ENCODE measurements around the gene FREY1.

DNA sequence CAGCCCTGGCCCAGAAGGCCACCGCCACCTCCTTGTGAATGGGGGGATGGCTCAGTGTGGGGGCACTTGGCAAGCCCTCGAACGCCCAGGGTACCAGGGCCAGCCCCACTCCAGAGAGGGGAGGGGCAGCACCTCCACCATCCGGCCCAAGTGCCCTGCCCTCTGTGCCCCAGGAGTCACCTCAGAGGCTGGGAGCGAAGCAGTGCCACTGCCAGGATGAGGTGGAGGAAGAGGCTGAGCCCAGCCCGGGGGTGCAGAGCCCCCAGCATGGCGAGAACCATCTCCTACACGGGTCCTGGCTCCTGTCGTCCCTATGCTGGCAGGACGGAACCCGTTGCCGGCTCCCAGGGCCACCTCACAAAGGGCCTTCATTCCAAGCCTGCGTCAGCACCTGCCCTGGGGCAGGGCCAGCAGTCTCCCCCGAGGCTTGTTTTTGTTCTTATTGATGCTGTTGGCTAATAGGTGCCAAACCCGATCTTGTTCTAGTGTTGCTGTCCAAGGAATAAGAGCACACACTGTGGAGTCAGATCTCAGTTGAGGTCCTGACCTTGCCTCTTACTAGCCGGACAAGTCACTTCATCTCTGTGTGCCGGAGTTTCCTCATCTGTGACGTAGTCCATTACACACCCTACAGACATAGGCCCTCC lies at the start of gene FREY1:
- TF ChIP-seq, protein P1, sequence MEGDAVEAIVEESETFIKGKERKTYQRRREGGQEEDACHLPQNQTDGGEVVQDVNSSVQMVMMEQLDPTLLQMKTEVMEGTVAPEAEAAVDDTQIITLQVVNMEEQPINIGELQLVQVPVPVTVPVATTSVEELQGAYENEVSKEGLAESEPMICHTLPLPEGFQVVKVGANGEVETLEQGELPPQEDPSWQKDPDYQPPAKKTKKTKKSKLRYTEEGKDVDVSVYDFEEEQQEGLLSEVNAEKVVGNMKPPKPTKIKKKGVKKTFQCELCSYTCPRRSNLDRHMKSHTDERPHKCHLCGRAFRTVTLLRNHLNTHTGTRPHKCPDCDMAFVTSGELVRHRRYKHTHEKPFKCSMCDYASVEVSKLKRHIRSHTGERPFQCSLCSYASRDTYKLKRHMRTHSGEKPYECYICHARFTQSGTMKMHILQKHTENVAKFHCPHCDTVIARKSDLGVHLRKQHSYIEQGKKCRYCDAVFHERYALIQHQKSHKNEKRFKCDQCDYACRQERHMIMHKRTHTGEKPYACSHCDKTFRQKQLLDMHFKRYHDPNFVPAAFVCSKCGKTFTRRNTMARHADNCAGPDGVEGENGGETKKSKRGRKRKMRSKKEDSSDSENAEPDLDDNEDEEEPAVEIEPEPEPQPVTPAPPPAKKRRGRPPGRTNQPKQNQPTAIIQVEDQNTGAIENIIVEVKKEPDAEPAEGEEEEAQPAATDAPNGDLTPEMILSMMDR (IDR thresholded peaks at IDR 0.05): no peak
- TF ChIP-seq POLR2AphosphoS5 (IDR thresholded peaks at IDR 0.05) (no peak), EP300 (IDR thresholded peaks at IDR 0.05) (no peak)

Data from upper lobe of left lung (tissue), 4 donors.